Fibroblast of skin of abdomen (primary cell): ENCODE measurements around the gene GBF1.

Experiments
- DNase-seq: peaks from one replicate; pipeline ENCODE4 v3.0.0-alpha.2; 2013

The GBF1 gene

DNA sequence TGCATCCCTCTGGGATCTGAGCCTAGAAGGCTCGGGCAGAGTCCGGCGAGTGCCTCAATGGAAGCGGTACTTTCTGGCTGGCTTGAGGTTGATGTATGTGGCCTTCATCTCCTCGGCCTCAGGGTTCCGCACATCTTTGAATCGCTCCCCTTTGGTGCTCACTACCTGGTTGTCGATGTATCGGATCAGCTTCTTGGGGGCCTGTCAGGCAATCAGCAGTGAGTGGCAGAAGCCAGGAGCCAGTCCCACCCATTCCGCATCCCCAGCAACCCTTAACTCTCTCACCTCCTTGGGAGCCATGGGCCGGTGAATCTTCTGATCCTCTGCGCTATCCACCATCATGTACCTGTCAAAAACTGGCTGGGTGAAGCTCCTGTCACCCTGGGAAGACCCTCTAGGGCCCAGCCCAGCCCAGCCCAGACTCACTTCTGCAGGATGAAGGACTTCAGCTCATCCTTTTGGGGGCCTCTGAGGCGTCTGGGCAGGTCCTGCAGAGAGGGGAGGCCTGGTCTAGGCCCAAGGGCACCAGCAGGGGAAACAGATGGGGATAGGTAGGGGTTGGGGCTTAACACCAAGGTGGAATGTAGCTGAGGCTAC lies 178.1 kb downstream of the GBF1 start:
- no peak for DNase-seq

DNA sequence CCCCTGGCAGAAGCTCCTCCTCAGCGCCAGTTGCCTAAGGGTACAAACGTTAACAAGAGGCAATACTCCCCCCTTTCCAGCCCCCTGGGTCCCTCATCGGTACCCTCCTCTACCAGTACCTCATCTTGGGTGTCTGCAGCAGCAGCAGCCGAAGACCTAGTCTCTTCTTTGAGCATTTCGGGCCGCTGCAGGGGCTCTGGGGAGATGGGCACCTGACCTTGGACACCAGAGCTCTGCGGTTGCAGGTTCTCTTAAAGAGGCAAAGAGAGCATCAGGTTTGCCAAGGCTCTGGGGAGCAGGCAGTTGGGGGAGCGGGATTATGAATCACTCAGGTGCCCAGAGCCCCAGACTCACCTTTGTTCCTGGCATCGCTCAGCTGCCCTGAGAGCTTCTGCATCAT lies 178.8 kb downstream of the GBF1 start:
- no peak for DNase-seq

DNA sequence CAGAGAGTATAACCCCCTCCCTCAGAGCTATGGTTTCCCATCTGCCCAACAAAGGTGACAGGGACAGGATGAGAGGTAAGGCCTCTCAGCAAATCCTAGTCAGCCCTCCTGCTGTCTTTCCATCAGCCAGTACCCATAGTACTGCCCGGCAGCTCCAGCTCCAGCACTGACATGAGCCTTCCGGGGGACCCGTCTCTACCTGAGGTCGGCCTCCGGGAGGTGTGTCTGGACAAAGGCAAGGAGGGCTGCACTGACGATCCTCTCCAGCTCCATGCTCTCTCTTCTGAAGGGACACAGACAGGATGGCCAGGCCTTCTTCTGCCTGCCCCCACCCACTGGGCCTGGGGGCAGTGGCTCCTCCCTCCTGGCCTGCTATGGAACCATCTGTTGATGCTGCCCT lies 179.6 kb downstream of the GBF1 start:
- no peak for DNase-seq

DNA sequence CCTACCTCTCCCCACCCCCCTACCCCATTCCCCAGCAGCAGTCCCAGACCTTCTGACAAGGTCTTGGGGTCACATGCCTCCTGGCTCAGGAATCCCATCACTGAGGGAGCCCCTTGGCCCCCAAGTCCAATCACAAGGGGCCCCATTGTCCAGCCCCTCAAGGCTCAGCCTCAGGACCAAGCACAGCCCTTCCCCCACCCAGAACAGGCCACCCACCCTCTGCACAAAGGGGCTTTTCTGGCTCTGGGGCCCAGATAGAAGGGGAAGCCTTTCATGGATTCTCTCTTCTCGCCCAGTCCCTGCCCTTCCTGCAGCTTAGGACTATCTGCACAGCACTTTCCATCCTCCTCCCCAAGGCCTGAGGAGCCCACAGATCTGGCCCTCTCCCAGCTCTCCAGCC lies 180.1 kb downstream of the GBF1 start:
- no peak for DNase-seq

DNA sequence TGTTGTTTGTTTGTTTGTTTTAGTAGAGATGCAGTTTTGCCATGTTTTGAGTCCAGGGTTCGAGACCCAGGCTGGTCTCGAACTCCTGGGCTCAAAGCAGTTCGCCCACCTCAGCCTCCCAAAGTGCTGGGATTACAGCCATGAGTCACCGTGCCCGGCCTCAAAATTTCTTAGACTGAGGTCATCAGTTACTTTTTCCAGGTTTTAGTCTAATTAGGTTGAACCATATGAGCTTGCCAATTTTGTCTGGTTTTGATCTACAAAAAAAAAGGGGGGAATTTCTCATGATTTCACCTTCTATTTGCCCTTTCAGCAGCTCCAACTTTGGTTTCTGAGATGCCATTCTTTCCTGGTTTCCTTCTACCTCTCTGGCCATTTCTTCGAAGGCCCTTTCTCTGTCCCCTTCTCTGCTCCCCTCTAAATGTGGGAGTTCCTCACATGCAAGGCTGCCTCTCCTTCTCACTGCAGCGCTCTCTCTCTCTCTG lies 181.5 kb downstream of the GBF1 start:
- peak; percentile 42 for DNase-seq

DNA sequence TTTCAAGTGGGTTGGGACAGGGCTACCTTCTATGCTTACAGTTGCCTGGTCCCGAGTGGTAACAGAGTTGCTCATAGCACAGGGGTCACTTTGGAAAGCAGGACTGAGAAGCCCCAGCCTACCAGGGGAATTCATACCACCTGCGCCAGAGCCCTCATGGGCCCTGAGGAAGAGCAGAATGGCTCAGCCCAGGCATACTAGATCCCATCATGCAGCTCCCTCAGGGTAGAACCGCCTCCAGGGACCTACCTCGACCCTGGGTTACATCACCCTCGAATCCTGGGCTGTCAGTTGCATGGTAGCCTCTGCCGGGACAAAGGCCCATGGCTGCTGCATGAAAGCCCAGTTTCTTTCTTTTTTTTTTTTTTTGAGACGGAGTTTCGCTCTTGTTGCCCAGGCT lies 184.1 kb downstream of the GBF1 start:
- DNase-seq = no peak

GRCh38 chr10:102431452-102432124 lies 186.3 kb downstream of the GBF1 start:
- DNase-seq = no peak
